ENCODE data around the gene ATG13.
A peak's percentile ranks its signal among the peaks of the same experiment; 100 is the strongest.
"Not testable (repeated sequence)": the region's sequence is repeated elsewhere in the genome, so short reads cannot be mapped to it uniquely, and the experiment has no call there.

The ATG13 gene

DNA sequence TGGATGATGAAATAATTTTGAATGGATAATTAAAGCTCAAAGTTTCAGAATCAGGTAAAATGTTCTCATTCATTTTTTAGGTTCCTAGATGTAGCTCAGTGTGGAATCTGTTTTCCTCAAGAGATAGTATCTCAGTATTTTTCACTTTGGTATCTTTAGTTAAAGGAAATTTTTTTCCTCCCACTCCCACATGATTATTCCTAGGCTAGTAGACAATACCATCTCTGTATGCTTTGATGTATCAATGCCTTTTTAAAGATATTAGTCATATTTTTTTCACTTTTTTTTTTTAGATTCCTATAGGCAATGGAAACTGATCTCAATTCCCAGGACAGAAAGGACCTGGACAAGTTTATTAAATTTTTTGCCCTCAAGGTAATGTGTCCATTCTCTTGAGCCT, 26.6 kb downstream of the ATG13 start:
- DNase-seq (ENCODE audit: low spot score) = no peak

DNA sequence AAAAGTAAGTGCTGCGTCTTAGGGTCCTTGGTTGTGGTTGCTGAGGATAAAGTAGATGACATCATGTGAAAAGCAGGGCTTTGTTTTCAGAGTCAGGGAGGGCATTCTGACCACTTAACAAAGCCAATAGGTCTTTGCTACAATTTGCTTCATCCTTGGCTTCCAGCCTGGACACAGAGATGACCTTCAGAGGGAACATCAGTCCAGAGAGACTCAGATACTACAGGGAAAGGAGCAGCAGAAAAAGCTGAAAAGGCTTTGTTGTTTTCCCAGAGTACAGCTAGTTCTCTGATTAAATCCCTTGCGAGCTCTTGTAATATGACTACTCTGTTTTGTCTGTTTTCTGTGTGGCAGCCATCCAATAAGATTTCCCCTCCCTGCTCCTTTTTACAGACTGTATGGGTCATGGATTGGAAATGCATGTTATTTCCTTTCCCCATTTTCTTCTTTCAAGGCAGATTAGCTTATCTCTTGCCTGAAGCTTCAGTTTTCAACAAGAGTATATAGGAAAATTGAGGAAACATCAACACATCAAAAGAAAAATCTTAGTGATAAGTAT, 31.9 kb downstream of the ATG13 start:
- DNase-seq (ENCODE audit: low spot score) = no peak

DNA sequence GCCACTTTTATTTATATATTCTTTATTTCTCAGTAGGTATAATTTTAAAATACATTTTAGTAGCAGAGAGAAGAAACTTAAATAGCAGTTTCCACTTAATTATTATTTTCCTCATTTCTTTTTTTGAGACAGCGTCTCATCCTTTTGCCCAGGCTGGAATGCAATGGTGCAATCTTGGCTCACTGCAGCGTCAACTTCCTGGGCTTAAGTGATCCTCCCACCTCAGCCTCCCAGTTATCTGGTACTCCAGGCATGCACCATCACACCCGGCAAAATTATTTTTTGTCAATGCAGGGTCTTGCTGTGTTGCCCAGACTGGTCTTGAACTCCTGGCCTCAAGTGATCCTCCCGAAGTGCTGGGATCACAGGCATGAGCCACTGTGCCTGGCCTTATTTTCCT, 38.3 kb downstream of the ATG13 start:
- no peak for DNase-seq (ENCODE audit: low spot score)

DNA sequence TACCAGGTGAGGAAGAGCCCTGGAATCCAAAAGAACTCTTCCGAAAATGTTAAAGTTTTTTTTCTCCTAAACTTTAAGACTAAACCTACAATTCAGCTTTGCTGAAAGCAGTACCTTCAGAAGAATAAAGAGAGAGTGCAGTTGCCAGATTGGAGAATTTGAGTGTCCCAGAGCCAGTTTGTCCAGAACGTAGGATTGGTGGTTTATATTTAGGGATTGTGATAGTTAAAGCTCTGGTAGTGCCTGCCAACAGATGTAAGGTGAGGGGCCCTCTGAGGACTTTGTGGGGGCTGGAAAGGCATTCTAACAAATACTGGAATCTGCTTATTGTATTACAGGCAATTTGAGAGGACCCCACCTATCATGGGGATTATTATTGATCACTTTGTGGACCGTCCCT, 39.8 kb downstream of the ATG13 start:
- no peak for DNase-seq (ENCODE audit: low spot score)

DNA sequence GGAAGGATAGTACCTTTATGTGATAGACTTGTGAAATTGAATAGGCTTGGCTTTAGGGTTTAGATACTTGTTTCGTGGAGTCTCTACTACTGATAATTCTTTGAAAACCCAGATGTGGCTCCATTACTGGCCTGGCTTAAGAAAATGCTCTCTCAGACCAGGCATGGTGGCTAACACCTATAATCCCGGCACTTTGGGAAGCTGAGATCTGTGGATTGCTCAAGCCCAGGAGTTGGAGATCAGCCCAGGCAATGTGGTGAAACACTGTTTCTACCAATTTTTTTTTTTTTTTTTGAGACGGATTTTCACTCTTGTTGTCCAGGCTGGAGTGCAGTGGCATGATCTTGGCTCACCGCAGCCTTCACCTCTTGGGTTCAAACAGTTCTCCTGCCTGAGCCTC, 40.9 kb downstream of the ATG13 start:
- DNase-seq (ENCODE audit: low spot score) = no peak

DNA sequence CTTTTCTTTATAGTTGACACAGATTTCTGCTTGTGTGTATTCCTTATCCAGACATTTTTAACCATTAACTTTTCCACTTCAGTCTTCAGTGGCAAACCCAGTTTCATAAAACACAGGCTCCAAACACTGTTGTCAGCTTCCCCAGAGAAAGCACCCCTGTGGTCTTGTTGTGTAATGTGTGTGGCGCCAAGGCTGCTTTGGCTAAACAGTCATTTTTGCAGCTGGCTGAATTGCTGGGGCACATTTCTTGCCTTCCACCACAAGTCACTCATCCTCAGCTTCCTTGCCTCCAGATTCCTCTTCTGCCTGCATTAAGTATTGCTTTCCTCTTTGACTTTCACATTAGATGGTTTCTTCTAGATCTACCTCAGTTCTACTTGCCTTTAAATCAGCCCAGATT, 42.6 kb downstream of the ATG13 start:
- no peak for DNase-seq (ENCODE audit: low spot score)

DNA sequence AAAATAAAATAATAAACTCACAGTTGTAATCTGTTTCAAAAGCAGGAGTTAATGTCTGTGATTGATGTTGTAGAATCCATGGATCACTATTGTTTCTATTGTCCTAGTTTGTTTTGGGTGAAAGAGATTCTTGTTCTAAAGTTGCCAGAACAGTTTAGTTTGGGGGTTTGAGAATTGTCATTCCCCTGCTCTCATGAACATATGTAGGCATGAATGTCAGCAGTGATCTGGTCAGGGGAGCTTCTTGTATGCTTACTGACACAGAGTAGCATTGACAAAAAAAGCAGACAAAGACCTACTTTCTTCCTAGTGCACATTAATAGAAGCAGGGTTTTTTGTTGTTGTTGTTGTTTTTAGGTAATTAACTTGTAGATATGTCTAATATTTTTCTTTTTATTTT, 44.5 kb downstream of the ATG13 start:
- no peak for DNase-seq (ENCODE audit: low spot score)

DNA sequence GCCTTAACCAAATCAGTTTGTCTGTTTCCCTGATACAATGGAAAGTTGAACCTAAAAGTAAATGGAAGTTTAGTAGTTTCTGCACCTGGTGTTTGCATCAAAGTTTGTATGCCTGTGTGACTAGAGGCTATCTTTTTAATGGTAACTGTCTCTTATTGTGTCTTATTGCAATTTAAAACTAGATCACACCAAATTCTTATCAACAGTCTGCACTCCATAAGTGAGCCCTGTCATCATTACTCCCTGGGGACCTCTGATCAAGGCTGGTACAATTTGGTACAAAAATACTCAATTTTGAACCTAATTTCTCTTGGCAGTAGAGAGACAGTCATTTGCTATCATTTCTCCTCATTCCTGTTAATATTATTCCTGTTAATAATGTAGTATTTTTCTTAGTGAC, 45.0 kb downstream of the ATG13 start:
- no peak for DNase-seq (ENCODE audit: low spot score)

DNA sequence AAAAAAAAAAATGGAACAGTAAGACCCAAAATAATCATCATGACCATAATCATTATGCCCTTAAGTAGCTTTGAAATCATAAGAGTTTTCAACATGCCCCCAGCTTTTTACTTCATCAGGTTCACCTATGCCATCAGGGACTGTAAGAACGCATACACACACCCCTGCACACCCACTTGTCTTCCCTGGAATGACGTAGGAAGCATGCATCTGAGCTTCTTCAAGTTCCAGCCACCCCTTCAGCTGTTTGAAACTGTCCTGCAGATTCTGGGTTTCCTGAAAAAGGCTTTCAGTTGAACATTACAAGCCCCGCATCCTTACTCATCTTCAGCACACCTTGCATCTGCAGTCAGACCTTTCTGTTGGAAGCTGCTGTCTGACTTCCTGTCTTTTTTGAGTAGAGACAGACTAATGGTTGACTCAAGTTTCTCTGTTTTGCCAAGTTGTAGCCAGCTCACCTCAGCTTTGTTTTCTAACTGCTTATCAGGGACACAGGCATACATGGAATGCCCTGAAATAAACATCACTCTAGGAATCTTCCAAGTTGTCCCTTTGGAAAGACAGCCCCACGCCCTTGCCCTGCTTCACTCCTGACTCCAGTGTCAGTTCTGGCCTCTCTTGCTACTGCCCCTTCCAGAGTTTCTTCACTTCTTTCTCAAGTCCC, 46.1 kb downstream of the ATG13 start:
- DNase-seq (ENCODE audit: low spot score) = no peak

DNA sequence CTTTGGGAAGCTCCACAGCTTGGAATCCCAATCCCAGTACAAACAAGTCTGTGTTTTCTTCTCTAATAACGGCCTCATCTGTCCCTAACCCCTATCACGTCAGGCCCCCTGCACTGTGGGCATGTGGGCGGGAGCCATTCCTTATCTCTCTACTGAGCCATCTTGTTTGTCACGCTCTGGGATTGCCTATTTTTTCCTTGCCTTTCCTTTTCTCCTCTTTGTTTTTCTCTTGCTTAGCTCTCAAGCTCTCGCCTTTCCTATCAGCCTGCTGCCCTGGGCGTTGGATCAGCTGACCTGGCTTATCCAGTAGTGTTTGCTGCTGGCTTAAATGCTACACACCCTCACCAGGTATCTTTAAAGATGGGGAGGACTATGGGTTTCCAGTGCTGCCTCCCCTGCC, 47.3 kb downstream of the ATG13 start:
- no peak for DNase-seq (ENCODE audit: low spot score)

DNA sequence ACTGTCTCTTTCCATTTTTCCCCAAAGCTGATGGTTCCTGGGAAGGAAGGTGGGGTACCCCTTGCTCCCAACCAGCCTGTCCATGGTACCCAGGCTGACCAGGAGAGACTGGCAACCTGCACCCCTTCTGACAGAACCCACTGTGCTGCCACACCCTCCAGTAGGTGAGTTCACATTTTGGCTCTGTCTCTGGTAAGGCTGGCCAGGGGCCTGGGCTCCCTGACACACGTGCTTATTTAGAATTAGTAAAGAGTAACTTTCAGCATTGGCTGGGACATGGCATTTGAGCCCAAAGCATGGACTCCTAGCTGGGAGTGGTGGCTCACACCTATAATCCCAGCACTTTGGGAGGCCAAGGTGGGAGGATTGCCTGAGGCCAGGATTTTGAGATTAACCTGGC, 48.0 kb downstream of the ATG13 start:
- no peak for DNase-seq (ENCODE audit: low spot score)

DNA sequence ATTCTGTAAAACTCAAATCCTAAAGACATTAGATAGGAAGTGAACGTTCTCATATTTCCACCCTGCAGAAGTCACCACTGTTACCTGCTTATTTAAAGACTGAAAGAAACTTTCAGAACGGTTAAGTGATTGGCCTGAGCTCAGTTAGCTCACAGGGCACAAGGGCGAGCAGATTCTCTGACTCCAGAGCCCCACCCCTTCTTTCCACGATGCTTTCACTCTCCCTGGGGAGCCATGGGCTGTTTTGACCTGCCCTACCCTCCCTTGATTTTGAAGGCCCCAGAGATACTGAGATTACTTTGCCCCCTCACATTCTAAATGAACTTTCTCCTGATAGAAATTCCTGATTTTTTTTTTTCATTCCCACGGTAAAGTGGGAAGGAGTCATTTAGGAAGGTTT, 49.2 kb downstream of the ATG13 start:
- no peak for DNase-seq (ENCODE audit: low spot score)

DNA sequence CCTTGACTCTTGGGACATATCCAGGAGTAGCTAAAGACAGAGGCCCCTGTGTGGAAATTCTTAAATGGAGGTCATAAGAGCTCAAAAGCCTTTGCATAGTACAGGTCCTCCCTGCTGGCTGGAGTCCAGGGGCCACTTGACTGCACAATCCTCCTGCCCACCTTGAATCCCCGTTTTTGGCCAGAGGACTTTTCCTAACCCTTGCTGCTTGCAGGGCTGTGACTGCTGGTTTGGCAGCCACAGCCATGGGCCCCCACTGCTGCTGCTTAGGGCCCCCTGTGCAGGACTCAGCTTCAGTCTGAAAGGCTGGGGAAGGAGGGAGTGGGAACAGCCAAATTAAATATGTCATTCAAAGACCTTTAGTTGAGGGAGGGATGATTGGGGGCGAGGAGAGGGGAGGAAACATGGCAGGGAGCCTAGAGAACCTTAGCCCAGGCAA, 49.7 kb downstream of the ATG13 start:
- no peak for DNase-seq (ENCODE audit: low spot score)

DNA sequence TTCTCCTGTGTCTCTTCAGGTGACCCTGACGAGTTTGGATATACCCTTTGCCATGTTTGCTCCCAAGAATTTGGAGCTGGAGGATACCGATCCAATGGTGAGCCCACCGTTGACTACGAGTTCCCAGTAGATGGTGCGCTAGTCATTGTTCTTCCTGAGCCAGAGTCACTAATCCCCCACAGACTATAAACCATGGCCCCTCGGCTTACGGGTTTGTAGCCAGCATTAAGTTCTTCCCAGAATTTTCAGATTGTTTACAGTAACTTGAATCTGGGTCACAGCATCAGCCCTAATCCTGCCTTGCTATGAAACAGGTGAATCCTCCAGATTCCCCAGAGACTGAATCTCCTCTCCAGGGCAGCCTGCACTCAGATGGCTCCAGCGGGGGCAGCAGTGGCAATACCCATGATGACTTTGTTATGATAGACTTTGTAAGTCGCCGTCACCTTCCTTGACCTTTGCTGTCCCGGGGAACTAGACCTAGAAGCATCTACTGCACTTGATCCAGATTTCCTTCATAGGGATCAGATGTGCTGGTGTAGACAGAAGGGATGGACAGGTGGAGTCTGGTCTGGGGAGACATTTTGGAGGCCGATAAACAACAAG, 51.2 kb downstream of the ATG13 start:
- DNase-seq (ENCODE audit: low spot score) = no peak

DNA sequence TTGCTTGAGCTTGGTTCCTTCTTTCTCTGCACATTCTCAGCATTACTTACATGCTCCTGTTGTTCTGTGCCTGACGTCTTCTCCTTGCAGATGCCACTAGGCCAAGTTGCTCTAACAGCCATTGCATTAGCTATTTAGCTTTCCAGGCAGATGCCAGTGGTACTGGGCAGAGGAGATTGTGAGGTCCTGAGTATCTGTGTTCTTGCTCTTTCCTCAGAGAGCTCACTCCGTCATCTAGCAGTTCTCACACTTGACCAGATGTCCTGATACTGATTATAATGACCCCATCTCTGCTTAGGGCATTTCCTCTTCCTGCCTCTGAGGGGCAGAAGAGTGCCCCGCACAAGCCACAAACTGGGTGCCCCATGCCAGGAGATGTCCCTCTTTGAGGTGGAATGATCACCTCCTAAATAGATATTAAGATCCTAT, 52.4 kb downstream of the ATG13 start:
- DNase-seq (ENCODE audit: low spot score) = peak; percentile 63

DNA sequence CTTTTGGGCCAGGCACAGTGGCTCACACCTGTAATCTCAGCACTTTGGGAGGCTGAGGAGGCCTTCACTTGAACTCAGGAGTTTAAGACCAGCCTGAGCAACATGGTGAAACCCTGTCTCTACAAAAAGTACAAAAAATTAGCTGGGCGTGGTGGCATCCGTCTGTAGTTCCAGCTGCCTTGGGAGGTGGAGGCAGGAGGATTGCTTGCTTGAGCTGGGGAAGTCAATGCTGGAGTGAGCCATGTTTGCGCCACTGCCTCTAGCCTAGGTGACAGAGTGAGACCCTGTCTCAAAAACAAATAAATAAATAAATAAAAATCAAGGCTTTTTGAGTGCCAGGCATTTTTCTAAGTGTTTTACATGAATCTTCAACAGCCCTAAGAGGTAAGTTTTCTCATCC, 53.2 kb downstream of the ATG13 start:
- DNase-seq (ENCODE audit: low spot score) = not testable (repeated sequence)

DNA sequence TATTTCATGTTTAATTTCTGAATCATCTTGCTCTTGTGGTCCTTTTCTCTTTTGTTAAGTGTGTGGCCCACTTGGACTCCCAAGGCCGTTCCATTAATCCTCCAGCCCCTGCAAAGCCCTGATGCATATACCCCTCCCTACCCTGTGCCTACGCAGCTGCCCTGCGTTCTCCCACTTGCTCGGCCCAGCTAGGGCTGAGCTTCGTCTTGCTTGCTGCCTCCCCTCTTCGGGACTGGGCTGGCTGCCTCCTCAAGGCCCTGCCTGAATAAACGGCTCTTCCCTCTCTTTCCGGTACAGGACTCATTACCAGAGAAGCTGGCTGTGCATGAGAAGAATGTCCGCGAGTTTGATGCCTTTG, 54.6 kb downstream of the ATG13 start:
- DNase-seq (ENCODE audit: low spot score) = no peak

DNA sequence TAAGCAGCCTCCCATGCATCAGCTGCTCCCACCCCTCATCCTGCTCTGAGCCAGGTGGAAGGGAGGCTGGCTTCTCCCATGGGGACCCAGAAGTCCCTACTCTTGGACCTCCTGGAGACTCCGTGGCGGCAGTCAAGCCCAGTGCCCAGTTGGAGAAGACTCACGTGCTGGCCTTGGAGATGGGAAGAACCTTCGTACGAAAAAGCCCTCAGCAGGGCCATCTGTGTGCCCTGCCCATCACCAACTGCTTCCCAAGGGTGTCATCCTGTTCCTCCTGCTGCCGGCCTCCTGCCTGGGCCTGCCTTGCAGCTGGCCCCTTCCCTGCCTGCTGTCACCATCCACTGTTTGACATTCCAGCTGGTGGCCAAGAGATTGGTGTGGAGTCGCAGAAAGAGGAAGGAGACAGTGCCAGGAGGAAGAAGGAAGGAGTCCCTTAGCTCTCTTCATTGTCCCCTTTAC, 55.1 kb downstream of the ATG13 start:
- DNase-seq (ENCODE audit: low spot score) = no peak

DNA sequence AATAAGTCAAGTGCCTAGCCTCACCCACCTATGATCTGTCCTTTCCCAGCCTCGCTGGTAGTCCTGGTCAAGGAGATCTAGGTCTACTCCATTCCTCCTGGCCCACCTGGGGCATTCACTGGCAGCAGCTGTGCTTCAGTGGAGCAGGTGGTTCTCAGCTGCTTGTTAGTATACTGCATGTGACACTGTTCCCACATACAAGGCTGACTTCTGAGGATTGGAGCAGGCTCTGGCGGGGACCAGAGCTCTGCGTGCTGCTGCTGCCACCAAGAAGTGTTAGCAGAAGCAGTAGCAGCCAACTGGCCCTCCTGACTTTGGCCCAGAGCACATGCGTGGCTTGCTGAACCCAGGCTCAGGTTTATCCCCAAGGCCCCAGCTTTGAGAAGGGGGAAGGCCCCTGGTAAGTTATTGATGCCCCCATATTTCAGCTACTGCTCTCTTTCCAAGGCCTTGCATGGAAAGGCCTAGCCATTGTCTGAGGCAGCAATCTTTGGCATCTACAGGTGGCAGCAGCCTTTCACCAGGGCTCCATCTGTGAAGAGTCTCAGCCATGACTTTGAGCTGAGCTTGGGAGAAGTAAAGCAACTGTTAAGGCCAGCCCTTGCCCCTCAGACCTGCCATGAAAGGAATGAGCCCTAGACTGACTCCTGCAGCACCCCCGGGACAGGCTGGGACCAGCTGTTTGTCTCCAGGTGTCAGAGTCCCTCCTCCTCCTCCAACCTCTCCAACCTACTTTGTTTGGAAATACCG, 56.5 kb downstream of the ATG13 start:
- DNase-seq (ENCODE audit: low spot score) = no peak

DNA sequence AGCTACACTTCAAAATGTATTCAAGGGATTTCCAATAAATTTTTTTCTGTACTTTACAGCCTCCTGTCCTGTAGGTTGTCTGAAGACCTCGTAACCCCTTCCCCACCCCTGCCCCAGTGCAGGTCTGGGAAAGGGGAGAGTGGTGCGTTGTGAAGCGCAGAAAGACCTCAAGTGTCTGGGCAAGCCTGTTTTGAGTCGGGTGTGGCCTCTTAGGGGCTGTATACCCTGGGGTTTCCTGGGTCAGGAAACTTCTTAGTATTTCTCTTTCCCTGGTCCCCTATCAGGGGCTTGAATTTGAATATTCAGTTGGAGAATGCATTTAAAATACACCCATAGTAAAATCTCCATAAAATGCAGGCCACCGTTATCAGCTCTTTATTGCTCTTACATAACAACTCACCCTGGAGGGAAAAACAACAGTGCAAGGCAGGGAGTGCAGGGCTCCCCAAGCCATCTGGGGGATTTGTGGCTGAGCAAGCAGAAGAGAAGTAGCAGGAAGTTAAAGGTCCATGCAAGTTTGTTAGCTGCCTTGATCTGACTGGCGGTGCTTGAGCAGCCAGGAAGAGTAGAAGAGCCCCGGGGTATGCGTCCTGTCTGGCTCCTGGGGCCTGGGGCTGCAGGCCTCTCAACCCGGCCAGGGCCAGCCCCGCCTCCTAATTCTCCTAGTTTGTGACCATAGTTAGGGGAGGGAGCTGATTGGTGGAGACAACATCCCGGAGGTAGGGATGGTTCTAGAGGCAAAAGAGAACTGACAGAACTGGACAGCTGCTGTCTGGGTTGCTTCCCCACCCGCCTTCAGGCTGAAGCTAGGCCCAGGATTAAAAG, 57.3 kb downstream of the ATG13 start:
- DNase-seq (ENCODE audit: low spot score) = peak; percentile 84

DNA sequence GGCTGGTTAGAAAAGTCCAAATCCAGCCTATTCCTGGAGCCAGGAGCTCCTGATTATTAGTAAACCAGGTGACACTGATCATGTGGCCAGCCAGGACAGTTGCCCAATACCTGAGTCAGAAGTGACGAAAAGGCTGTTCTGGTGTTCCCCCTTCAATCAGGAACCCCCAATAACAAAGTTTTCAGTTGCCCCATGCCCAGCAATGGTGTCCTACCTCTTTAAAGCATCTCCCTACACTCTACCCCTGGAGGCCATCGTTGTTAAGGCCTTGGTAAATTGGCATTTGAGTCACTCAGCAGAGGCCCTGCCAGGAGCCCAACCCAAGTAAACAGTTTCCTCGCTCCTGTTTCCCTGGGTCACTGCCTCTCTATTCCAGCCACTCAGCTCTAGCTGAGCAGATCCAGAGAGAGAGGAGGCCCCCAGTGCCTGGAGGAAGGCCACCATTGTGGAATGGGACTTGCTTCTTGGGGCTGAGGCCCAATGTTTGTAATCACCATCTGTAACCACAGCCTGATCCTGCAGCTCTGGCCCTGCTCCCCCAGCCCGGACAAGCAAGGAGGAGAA, 58.0 kb downstream of the ATG13 start:
- peak; percentile 45 for DNase-seq (ENCODE audit: low spot score)

DNA sequence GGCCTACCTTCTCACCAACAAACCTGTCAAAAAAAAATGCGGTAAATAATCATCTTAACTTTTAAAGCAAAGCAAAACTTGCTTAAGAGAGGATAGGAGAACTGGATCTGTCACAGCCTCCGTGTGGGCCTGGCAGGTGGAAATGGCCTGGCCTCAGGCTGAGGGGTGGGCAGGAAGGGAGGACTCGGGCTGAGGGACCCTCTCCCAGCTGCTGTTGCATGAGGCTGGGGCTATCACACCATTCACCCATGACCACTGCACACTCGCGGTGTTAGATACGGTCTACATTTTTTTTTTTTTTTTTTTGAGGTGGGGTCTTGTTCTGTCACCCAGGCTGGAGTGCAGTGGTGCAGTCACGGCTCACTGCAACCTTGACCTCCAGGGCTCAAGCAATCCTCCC, 58.6 kb downstream of the ATG13 start:
- DNase-seq (ENCODE audit: low spot score) = no peak
